ENCODE measurements around the gene AASDH.

DNA sequence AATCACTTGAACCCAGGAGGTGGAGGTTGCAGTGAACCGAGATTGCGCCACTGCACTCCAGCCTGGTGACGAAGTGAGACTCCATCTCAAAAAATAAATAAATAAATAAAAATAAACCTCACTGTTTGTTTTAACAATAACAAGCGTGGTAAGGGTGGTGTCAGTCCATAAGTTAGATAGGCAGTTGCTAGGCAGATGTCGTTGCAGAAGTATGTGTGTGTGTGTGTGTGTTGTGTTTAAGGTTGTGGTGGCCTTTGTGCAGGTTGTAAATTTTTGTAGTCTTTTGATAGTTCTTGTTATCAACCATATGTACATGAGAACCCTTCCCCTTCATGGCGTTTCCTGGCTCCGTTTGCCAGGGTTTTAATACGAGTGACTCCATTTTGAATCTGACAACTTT lies 4.0 kb upstream of the AASDH start:
- TF ChIP-seq, protein P1, sequence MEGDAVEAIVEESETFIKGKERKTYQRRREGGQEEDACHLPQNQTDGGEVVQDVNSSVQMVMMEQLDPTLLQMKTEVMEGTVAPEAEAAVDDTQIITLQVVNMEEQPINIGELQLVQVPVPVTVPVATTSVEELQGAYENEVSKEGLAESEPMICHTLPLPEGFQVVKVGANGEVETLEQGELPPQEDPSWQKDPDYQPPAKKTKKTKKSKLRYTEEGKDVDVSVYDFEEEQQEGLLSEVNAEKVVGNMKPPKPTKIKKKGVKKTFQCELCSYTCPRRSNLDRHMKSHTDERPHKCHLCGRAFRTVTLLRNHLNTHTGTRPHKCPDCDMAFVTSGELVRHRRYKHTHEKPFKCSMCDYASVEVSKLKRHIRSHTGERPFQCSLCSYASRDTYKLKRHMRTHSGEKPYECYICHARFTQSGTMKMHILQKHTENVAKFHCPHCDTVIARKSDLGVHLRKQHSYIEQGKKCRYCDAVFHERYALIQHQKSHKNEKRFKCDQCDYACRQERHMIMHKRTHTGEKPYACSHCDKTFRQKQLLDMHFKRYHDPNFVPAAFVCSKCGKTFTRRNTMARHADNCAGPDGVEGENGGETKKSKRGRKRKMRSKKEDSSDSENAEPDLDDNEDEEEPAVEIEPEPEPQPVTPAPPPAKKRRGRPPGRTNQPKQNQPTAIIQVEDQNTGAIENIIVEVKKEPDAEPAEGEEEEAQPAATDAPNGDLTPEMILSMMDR (IDR thresholded peaks at IDR 0.05): no peak
- TF ChIP-seq SIN3A (IDR thresholded peaks at IDR 0.05; ENCODE audit: borderline replicate concordance, insufficient read depth, low read depth, low read length): no peak
- TF ChIP-seq, protein P2, sequence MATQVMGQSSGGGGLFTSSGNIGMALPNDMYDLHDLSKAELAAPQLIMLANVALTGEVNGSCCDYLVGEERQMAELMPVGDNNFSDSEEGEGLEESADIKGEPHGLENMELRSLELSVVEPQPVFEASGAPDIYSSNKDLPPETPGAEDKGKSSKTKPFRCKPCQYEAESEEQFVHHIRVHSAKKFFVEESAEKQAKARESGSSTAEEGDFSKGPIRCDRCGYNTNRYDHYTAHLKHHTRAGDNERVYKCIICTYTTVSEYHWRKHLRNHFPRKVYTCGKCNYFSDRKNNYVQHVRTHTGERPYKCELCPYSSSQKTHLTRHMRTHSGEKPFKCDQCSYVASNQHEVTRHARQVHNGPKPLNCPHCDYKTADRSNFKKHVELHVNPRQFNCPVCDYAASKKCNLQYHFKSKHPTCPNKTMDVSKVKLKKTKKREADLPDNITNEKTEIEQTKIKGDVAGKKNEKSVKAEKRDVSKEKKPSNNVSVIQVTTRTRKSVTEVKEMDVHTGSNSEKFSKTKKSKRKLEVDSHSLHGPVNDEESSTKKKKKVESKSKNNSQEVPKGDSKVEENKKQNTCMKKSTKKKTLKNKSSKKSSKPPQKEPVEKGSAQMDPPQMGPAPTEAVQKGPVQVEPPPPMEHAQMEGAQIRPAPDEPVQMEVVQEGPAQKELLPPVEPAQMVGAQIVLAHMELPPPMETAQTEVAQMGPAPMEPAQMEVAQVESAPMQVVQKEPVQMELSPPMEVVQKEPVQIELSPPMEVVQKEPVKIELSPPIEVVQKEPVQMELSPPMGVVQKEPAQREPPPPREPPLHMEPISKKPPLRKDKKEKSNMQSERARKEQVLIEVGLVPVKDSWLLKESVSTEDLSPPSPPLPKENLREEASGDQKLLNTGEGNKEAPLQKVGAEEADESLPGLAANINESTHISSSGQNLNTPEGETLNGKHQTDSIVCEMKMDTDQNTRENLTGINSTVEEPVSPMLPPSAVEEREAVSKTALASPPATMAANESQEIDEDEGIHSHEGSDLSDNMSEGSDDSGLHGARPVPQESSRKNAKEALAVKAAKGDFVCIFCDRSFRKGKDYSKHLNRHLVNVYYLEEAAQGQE (IDR thresholded peaks at IDR 0.05; ENCODE audit: insufficient read depth in 1 of 2, low read depth in 2 of 2, low read length in 1 of 2): no peak

Data from Panc1 (cell line).